Measurements from ENCODE around the gene SP2. TPM values are rescaled to one million over a fixed set of nuclear protein-coding genes. Genes with fewer than 3 reads are reported as not detected.
A peak's percentile ranks its signal among the peaks of the same experiment; 100 is the strongest.

The SP2 gene
- total RNA-seq, 6 donors from 2014 or later: 7.6 to 19.4 (median 13.1) TPM

GRCh38 chr17:47862621-47863440 lies 33.2 kb upstream of the SP2 start:
- Histone ChIP-seq H3K9me3 (no peaks in the 10 kb centered on the region), H3K27ac (peak overlapping the region in 2 of 4 donors; percentile 24 to 63), H3K36me3 (no peaks in the 10 kb centered on the region), H3K4me1 (peaks cover 5 to 13% (median 8%) of the 10 kb centered on the region in 4 donors), H3K4me3 (no peak overlapping the region), H3K27me3 (no peaks in the 10 kb centered on the region)
- DNase-seq (no peak), ATAC-seq (ENCODE audit: low FRiP score in 2 of 2) (no peak)
- WGBS, 2 donors: 55 to 68% methylated on average over 7 of the region's 7 CpGs
- TF ChIP-seq, protein P1, sequence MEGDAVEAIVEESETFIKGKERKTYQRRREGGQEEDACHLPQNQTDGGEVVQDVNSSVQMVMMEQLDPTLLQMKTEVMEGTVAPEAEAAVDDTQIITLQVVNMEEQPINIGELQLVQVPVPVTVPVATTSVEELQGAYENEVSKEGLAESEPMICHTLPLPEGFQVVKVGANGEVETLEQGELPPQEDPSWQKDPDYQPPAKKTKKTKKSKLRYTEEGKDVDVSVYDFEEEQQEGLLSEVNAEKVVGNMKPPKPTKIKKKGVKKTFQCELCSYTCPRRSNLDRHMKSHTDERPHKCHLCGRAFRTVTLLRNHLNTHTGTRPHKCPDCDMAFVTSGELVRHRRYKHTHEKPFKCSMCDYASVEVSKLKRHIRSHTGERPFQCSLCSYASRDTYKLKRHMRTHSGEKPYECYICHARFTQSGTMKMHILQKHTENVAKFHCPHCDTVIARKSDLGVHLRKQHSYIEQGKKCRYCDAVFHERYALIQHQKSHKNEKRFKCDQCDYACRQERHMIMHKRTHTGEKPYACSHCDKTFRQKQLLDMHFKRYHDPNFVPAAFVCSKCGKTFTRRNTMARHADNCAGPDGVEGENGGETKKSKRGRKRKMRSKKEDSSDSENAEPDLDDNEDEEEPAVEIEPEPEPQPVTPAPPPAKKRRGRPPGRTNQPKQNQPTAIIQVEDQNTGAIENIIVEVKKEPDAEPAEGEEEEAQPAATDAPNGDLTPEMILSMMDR (IDR thresholded peaks at IDR 0.05): no peak
- TF ChIP-seq POLR2AphosphoS5 (IDR thresholded peaks at IDR 0.05) (no peak), POLR2A (IDR thresholded peaks at IDR 0.05) (no peak), EP300 (IDR thresholded peaks at IDR 0.05) (no peak)

DNA sequence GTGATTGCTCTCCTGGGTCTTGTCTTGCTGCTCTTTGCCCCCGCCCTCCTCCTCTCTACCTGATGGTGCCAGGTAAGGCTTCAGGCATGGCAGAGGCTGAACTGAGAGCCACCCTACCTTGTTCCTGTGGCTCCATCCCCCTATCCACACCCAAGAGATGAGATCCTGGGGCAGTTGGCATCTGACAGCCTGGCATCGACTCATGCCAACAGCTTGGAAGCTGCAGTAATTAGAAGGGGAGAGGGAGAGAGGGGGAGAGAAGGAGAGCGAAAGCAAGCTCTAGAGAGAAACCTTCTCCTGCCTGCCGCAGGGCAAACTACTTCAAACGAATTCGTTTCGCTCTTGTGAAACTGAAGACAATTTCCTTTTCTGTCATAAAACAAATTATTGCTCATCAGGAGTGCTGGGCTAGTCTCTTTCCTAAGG lies 31.2 kb upstream of the SP2 start:
- peaks cover 5 to 13% (median 8%) of the 10 kb centered on the region in 4 donors for H3K4me1 ChIP-seq
- no peaks in the 10 kb centered on the region for H3K9me3 ChIP-seq
- no peaks in the 10 kb centered on the region for H3K36me3 ChIP-seq
- WGBS, 2 donors: 37 to 47% methylated on average over 6 to 7 of the region's 7 CpGs
- DNase-seq (no peak), ATAC-seq (ENCODE audit: low FRiP score in 2 of 2) (no peak)
- H3K4me3 ChIP-seq: no peak overlapping the region
- no peaks in the 10 kb centered on the region for H3K27me3 ChIP-seq
- no peak for TF ChIP-seq POLR2AphosphoS5 (IDR thresholded peaks at IDR 0.05)
- TF ChIP-seq, protein P1 (IDR thresholded peaks at IDR 0.05): no peak
- TF ChIP-seq EP300 (IDR thresholded peaks at IDR 0.05): no peak
- TF ChIP-seq POLR2A (IDR thresholded peaks at IDR 0.05): no peak
- H3K27ac ChIP-seq: no peak overlapping the region

GRCh38 chr17:47866941-47867340 lies 29.1 kb upstream of the SP2 start:
- H3K4me3 ChIP-seq: no peak overlapping the region
- 70 to 82% methylated on average over 20 of the region's 20 CpGs for WGBS, 2 donors
- peaks cover 5 to 13% (median 8%) of the 10 kb centered on the region in 4 donors for H3K4me1 ChIP-seq
- TF ChIP-seq POLR2AphosphoS5 (IDR thresholded peaks at IDR 0.05): no peak
- TF ChIP-seq, protein P1 (IDR thresholded peaks at IDR 0.05): no peak
- no peak for TF ChIP-seq EP300 (IDR thresholded peaks at IDR 0.05)
- TF ChIP-seq POLR2A (IDR thresholded peaks at IDR 0.05): no peak
- H3K36me3 ChIP-seq: no peaks in the 10 kb centered on the region
- no peaks in the 10 kb centered on the region for H3K27me3 ChIP-seq
- peak in 1 of 2 donors; percentile 50 for DNase-seq
- no peaks in the 10 kb centered on the region for H3K9me3 ChIP-seq
- ATAC-seq (ENCODE audit: low FRiP score in 2 of 2): peak in 1 of 2 donors; percentile 54
- no peak overlapping the region for H3K27ac ChIP-seq

DNA sequence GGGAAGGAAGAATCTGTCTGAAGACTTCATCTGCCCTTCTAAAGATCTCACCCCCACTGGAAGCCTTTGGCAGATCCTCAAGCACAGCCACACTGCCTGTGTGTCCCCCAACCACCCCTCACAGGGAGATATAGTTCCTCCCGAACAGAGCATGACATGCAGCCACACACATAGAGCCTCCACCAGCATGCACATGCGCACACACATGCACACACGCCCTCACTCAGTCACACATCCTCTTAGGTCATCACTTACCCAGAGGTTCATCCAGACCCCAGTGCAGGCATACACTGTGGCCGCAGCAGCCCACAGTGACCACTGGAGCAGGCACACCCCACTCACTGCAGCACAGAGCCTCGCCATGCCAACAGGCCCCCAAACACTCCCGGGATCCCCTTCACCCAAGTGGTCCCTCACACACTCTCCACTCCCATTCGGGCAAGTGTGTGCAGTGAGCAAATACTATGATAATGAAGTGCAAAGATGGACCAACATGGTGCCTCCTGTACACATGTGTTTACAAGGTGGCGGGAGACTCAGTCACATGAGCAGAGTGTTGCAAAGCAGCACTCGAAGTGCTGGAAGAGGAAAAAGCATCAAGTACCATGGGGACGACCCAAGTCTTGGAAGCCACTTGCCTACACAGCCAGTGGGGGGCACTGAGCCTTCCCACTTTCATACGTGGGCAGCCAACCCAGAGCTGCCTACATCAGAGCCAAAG lies 28.1 kb upstream of the SP2 start:
- no peaks in the 10 kb centered on the region for H3K36me3 ChIP-seq
- no peak overlapping the region for H3K27ac ChIP-seq
- peaks cover 0 to 7% (median 0%) of the 10 kb centered on the region in 4 donors for H3K27me3 ChIP-seq
- no peaks in the 10 kb centered on the region for H3K9me3 ChIP-seq
- no peak for TF ChIP-seq POLR2A (IDR thresholded peaks at IDR 0.05)
- no peak for TF ChIP-seq EP300 (IDR thresholded peaks at IDR 0.05)
- no peak for TF ChIP-seq POLR2AphosphoS5 (IDR thresholded peaks at IDR 0.05)
- TF ChIP-seq, protein P1 (IDR thresholded peaks at IDR 0.05): no peak
- peaks cover 2 to 15% (median 3%) of the 10 kb centered on the region in 4 donors for H3K4me1 ChIP-seq
- DNase-seq: peak in 1 of 2 donors; percentile 30
- 83 to 86% methylated on average over 11 of the region's 11 CpGs for WGBS, 2 donors
- H3K4me3 ChIP-seq: no peak overlapping the region
- ATAC-seq (ENCODE audit: low FRiP score in 2 of 2): peak in 1 of 2 donors; percentile 22

Measured in upper lobe of left lung (tissue), 6 donors.